ENCODE results near the gene ZNF19.

ZNF19 gene

DNA sequence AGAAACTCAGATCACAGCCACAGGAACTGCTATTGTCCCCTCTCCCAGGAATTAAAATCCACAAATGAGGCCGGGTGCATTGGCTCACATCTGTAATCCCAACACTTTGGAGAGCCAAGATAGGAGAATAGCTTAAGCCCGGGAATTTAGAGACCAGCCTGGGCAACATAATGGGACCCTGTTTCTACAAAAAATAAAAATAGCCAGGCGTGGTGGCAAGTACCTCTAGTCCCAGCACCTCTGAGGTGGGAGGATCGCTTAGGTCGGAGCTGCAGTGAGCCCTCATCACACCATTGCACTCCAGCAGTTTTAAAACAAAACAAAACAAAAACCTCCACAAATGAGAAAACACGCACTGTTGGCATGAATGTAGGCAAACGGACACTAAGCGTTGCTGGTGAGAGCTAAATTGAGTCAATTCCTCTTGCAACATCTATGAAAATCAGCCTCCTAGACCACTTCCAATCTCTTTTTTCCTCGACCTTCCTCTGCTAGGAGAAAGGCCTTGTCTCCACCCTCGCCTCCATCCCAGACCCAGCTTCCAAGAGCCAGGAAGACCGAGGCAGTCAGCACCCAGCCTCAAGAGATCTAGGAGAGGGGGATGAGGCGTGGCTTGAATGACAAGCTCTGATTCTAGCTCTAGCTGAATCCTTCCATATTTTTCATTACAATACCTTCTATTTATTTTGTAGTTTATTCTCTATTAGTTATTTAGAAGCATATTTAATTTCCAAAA, 62.1 kb downstream of the ZNF19 start:
- H3K4me3 ChIP-seq (ENCODE audit: low read depth in 1 of 2, low read length in 2 of 2): no peak overlapping the region
- H3K36me3 ChIP-seq (ENCODE audit: control insufficient read depth in 1 of 2, insufficient read depth in 2 of 2, low read length in 2 of 2): no peaks in the 10 kb centered on the region
- peaks cover 7% of the 10 kb centered on the region for H3K27me3 ChIP-seq (ENCODE audit: low read depth, low read length)
- no peak overlapping the region for H3K27ac ChIP-seq (ENCODE audit: low read length)
- peaks cover 0 to 6% of the 10 kb centered on the region in 2 donors for H3K9me3 ChIP-seq (ENCODE audit: control insufficient read depth in 1 of 2, low read length in 2 of 2)
- H3K4me1 ChIP-seq (ENCODE audit: control insufficient read depth in 1 of 2, insufficient read depth in 2 of 2, low read length in 2 of 2): no peaks in the 10 kb centered on the region

DNA sequence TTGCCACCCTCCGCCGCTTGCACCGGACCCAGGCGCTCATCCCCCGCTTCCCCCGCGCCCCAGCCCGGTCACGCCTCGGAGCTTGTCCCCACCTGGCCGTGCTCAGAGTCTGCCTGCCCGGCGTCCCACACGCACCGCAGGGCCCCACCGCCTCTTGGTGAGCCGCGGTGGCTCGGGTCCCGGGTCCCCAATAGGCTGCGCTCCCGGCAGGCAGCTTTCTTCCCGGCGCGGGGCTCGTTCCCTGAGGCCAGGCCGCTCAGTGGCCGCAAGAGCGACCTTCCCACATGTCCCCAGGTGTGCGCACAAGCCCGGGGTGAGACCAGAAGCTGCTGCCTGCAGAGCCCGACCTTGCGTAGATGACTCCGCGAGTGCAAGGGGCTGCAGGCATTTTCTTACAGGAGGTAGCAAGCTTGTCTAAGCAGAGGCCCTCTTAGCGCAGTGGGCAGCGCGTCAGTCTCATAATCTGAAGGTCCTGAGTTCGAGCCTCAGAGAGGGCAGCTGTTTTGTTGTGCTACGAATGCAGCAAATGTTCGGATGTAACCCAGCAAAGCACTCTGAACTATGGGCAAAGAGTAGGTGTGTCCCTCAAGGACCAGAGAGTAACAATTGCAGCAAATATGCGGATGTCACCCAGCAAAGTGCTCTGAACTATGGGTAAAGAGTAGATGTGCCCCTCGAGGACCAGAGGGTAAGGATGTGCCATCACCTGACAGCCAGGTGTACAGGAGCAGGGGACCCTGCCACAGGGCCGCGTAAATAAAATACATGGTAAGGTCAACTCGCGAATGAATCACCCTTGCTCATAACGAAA, 62.9 kb downstream of the ZNF19 start:
- no peaks in the 10 kb centered on the region for H3K4me1 ChIP-seq (ENCODE audit: control insufficient read depth in 1 of 2, insufficient read depth in 2 of 2, low read length in 2 of 2)
- peaks cover 7% of the 10 kb centered on the region for H3K27me3 ChIP-seq (ENCODE audit: low read depth, low read length)
- no peak overlapping the region for H3K27ac ChIP-seq (ENCODE audit: low read length)
- H3K9me3 ChIP-seq (ENCODE audit: control insufficient read depth in 1 of 2, low read length in 2 of 2): peaks cover 0 to 6% of the 10 kb centered on the region in 2 donors
- H3K4me3 ChIP-seq (ENCODE audit: low read depth in 1 of 2, low read length in 2 of 2): no peak overlapping the region
- no peaks in the 10 kb centered on the region for H3K36me3 ChIP-seq (ENCODE audit: control insufficient read depth in 1 of 2, insufficient read depth in 2 of 2, low read length in 2 of 2)

DNA sequence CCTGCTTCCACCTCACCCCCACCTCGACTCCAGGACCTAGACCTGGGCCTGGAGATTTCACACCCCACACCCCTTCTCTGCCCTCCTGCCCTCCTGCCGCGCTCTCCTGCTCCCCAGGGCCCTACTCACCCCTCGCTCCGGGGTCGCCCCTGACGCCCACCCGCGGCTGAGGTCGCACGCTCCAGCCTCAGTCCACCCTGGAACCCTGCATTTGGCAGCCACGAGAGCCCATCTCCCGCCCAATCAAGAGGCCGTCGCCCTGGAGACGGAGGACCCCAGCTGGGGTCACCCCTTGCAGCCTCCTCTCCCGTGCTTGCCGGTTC, 63.4 kb downstream of the ZNF19 start:
- Histone ChIP-seq H3K27ac (ENCODE audit: low read length) (no peak overlapping the region), H3K27me3 (ENCODE audit: low read depth, low read length) (peaks cover 7% of the 10 kb centered on the region), H3K4me1 (ENCODE audit: control insufficient read depth in 1 of 2, insufficient read depth in 2 of 2, low read length in 2 of 2) (no peaks in the 10 kb centered on the region), H3K4me3 (ENCODE audit: low read depth in 1 of 2, low read length in 2 of 2) (no peak overlapping the region), H3K9me3 (ENCODE audit: control insufficient read depth in 1 of 2, low read length in 2 of 2) (peaks cover 2 to 6% of the 10 kb centered on the region in 2 donors), H3K36me3 (ENCODE audit: control insufficient read depth in 1 of 2, insufficient read depth in 2 of 2, low read length in 2 of 2) (no peaks in the 10 kb centered on the region)

DNA sequence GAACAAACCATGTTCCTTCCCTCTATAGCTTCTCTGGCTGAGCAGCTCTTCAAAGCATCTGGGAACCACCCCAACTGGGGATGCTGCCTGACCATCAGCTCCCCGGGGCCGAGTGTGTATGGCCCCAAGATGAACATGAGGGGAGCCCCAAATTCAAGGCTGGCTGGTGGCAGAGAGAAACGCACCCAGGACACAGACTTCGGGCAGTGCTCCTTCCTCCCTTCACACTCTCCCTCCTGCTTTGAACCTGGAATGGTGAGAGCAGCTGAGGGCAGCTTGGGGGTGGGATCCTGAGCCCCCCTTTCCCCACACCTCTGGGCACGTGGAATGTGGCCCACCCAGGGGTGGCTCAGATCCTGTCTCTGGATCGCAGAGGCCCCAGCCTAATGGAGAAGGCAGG, 64.5 kb downstream of the ZNF19 start:
- no peak overlapping the region for H3K27ac ChIP-seq (ENCODE audit: low read length)
- H3K9me3 ChIP-seq (ENCODE audit: control insufficient read depth in 1 of 2, low read length in 2 of 2): peaks cover 3 to 6% of the 10 kb centered on the region in 2 donors
- peaks cover 7% of the 10 kb centered on the region for H3K27me3 ChIP-seq (ENCODE audit: low read depth, low read length)
- H3K4me3 ChIP-seq (ENCODE audit: low read depth in 1 of 2, low read length in 2 of 2): no peak overlapping the region
- no peaks in the 10 kb centered on the region for H3K4me1 ChIP-seq (ENCODE audit: control insufficient read depth in 1 of 2, insufficient read depth in 2 of 2, low read length in 2 of 2)
- no peaks in the 10 kb centered on the region for H3K36me3 ChIP-seq (ENCODE audit: control insufficient read depth in 1 of 2, insufficient read depth in 2 of 2, low read length in 2 of 2)

DNA sequence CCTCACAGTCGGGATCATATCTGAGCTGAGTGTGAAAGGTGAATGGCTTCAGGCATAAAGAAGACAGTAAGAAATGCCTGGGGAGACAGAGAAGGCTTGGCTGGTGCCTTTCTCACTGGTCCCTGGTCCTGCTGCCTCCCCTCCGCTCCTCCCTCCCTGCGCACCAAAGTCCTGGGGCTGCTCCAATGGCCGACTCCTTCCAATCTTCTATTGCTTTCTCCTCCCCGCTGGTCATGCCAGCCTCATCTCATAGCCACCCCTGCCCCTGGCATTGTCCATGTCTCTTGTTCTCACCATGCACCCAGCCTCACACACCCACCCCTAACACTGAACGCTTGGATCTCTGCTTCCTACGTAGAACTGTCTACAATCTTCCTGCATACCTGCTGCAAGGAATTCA, 65.3 kb downstream of the ZNF19 start:
- Histone ChIP-seq H3K4me1 (ENCODE audit: control insufficient read depth in 1 of 2, insufficient read depth in 2 of 2, low read length in 2 of 2) (no peaks in the 10 kb centered on the region), H3K27ac (ENCODE audit: low read length) (no peak overlapping the region), H3K36me3 (ENCODE audit: control insufficient read depth in 1 of 2, insufficient read depth in 2 of 2, low read length in 2 of 2) (no peaks in the 10 kb centered on the region), H3K27me3 (ENCODE audit: low read depth, low read length) (peaks cover 7% of the 10 kb centered on the region), H3K9me3 (ENCODE audit: control insufficient read depth in 1 of 2, low read length in 2 of 2) (peaks cover 3 to 5% of the 10 kb centered on the region in 2 donors), H3K4me3 (ENCODE audit: low read depth in 1 of 2, low read length in 2 of 2) (no peak overlapping the region)

All from muscle layer of duodenum (tissue), 2 donors.